Measurements from ENCODE around the gene POC1A. TPM values are rescaled to one million over a fixed set of nuclear protein-coding genes. Genes with fewer than 3 reads are reported as not detected.

POC1A gene
- total RNA-seq, 1 experiment from 2014 or later, result 43.0 TPM

- Histone ChIP-seq H3K9me2 (replicated peaks; ENCODE audit: low read length) (no peaks in the 10 kb centered on the region), H4K20me1 (ENCODE audit: low read length) (peaks cover 11% of the 10 kb centered on the region; the same call in 1 of the 2 replicates), H3K27me3 (ENCODE audit: low read length) (no peaks in the 10 kb centered on the region), H3K9ac (ENCODE audit: low read length) (peak overlapping the region; percentile 88), H3K79me2 (ENCODE audit: low read length) (peaks cover 38% of the 10 kb centered on the region), H3F3A (ENCODE audit: low read length, unreplicated experiment) (no peaks in the 10 kb centered on the region), H3K4me3 (ENCODE audit: low read length) (peak overlapping the region; percentile 83; the same call in 1 of the 2 replicates), H3K4me2 (ENCODE audit: low read length) (peak overlapping the region; percentile 95), H3K4me1 (ENCODE audit: insufficient read depth, low read length) (peaks cover 50% of the 10 kb centered on the region), H3K36me3 (ENCODE audit: low read depth, low read length) (peaks cover 21% of the 10 kb centered on the region), H3K9me3 (ENCODE audit: low read length) (no peaks in the 10 kb centered on the region), H3K27ac (ENCODE audit: low read length) (peak overlapping the region; percentile 31), H2AFZ (ENCODE audit: low read length) (peak overlapping the region; percentile 79)
- ATAC-seq (no peak), DNase-seq (no peak)
- TF ChIP-seq EZH2 (IDR thresholded peaks at IDR 0.05; ENCODE audit: low read length, unreplicated experiment) (no peak), CTCF (conservative IDR thresholded peaks at IDR 0.05; ENCODE audit: low read depth, low read length) (no peak), EZH2phosphoT487 (IDR thresholded peaks at IDR 0.05; ENCODE audit: borderline replicate concordance, low read length) (no peak)
- POLR2A ChIA-PET (ENCODE audit: unreplicated experiment), result no interaction called here
- intact Hi-C loops (cut with micrococcal nuclease), result no loop called here
- TSS peak; percentile 88 for BruUV-seq (replicated peaks)
- CTCF ChIA-PET, result no interaction called here
Measured at GRCh38 chr3:52197499-52197841, 43.2 kb upstream of the POC1A start.

GRCh38 chr3:52196977-52197376, 42.8 kb upstream of the POC1A start:
- peak; percentile 25 for DNase-seq
- H3K4me3 ChIP-seq (ENCODE audit: low read length), result no peak overlapping the region

More at GRCh38 chr3:52196977-52197376, 42.8 kb upstream of the POC1A start:
- no peak overlapping the region for H3K27ac ChIP-seq (ENCODE audit: low read length)
- peaks cover 11% of the 10 kb centered on the region; the same call in 1 of the 2 replicates for H4K20me1 ChIP-seq (ENCODE audit: low read length)
- no peak overlapping the region for H3K9ac ChIP-seq (ENCODE audit: low read length)
- H3K9me2 ChIP-seq (replicated peaks; ENCODE audit: low read length), result no peaks in the 10 kb centered on the region
- H3K9me3 ChIP-seq (ENCODE audit: low read length), result no peaks in the 10 kb centered on the region
- peaks cover 50% of the 10 kb centered on the region for H3K4me1 ChIP-seq (ENCODE audit: insufficient read depth, low read length)
- POLR2A ChIA-PET (ENCODE audit: unreplicated experiment), result no interaction called here
- H3K79me2 ChIP-seq (ENCODE audit: low read length), result peaks cover 38% of the 10 kb centered on the region
- peak overlapping the region; percentile 95; the same call in 1 of the 2 replicates for H3K4me2 ChIP-seq (ENCODE audit: low read length)
- no peaks in the 10 kb centered on the region for H3K27me3 ChIP-seq (ENCODE audit: low read length)
- CTCF ChIA-PET, result no interaction called here
- H3F3A ChIP-seq (ENCODE audit: low read length, unreplicated experiment), result no peaks in the 10 kb centered on the region
- H3K36me3 ChIP-seq (ENCODE audit: low read depth, low read length), result peaks cover 17% of the 10 kb centered on the region
- ATAC-seq, result no peak
- H2AFZ ChIP-seq (ENCODE audit: low read length), result 0 out of 2 replicates have a peak overlapping the region, but pooled peaks have one; percentile 79
- intact Hi-C loops (cut with micrococcal nuclease), result no loop called here
- no peak for TF ChIP-seq EZH2phosphoT487 (IDR thresholded peaks at IDR 0.05; ENCODE audit: borderline replicate concordance, low read length)
- no peak for TF ChIP-seq EZH2 (IDR thresholded peaks at IDR 0.05; ENCODE audit: low read length, unreplicated experiment)
- TF ChIP-seq CTCF (conservative IDR thresholded peaks at IDR 0.05; ENCODE audit: low read depth, low read length), result no peak
- BruUV-seq (replicated peaks), result no TSS peak
